HG02884 (cell line): ENCODE measurements around the gene SHD.

Experiments
- ATAC-seq: cut with Tn5 transposase; IDR thresholded peaks from one replicate; pipeline ENCODE4 v1.9.1; 2021; ENCODE audit warnings: mild to moderate bottlenecking, moderate library complexity; ENCODE audit not compliant: unreplicated experiment

Gene SHD

GRCh38 chr19:4295972-4296771 lies 17.1 kb downstream of the SHD start:
- no peak for ATAC-seq

DNA sequence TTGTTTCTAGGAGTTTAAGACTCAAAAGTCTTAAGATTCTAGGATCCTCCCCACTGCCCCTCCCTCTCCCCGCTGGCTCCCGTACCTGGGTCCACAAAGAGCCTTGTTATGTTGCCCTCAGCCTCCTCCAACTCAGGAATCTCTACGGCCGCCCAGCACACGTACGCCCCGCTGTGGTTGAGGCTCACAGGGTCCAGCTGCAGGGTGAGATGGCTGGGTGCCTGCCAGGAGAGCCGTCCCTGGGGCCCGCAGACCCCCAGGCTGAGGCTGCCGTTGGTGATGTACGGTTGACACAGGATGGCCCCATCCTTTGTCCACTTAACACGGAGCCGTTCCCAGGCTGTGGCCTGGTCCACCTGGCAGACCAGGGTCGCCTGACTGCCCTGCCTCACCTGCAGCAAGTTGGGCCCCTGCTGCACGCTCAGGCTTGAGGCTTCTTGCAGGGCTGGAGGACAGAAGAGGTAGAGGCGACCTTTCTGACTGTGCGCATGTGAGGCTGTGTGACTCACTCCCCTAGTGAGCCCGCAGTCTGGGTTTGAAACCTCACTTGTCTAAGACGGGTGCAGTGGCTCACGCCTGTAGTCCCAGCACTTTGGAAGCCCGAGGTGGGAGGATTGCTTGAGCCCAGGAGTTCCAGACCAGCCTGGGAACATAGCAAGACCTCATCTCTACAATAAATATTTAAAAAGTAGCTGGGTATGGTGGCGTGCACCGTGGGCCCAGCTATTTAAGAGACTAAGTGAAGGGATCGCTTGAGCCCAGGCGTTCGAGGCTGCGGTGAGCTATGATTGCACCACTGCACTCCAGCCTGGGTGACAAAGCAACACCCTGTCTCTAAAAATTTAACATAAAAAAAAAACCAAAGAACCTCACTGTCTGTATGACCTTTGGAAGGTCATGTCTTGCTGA lies 19.1 kb downstream of the SHD start:
- no peak for ATAC-seq

DNA sequence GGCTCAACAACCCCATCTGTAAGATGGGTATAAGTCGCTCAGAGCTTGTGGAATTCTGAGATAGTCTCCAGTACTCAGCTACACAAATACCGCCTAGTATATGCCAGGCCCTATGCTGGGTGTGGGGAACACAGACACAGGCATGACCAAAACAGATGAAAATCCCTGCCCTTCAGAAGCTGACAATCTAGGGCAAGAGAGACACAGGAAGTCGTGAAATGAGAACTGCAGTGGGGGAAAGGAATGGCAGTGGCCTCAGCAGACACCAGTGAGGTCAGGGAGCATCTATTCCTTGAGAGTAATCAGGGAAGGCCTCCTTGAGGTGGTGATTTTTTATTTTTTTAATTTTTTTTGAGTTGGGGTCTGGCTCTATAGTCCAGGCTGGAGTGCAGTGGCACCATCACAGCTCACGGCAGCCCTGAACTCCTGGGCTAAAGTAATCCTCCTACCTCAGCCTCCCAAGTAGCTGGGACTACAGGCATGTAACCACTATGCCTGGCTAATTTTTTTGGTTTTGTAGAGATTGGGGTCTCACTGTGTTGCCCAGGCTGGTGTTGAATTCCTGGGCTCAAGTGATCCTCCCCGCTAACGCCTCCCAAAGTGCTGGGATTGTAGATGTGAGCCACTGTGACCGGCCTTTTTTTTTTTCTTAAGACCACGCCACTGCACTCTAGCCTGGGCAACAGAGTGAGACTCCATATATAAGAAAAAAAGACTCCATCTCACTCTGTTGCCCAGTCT lies 19.9 kb downstream of the SHD start:
- ATAC-seq, result no peak

DNA sequence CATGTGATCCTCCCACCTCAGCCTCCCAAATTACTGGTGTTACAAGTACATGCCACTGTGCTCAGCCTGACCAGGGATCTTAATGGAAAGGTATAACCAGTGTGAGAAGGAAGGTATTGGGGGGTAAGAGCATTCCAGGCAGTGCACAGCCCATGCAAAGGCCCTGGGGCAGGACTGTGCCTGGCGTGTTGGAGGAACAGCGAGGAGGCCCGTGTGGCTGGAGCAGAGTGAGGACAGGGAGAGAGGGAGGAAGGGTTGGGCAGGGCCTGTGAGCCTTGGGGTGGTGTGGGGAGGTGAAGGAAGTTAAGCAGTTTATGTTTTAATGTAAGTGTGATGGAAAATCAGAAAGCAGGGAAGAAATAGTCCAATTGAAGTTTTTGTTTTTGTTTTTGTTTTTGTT lies 21.5 kb downstream of the SHD start:
- no peak for ATAC-seq

GRCh38 chr19:4301590-4302242 lies 22.6 kb downstream of the SHD start:
- no peak for ATAC-seq

DNA sequence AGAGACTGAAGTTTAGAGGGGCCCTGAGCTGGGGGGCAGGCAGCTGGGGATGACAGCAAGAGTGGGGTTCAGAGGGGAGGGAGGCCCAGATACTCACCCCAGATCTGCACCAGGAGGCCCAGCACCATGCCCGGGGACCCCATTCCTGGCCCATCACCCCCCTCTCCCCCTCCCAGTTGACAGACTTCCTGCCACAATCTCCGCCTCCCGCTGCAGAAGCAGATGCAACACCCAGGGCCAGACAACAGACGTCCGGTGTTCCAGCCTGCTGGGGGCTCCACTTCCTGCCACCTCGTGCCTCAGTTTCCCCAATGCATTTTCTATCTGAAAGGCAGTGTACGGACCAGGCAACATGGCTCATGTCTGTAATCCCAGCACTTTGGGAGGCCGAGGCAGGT lies 23.2 kb downstream of the SHD start, which contains the start of gene TMIGD2:
TMIGD2 (minus strand) TSS at position 147 of the 398 bp plus-strand sequence; CDS start at position 143, 4 bp downstream.
- ATAC-seq, result no peak

DNA sequence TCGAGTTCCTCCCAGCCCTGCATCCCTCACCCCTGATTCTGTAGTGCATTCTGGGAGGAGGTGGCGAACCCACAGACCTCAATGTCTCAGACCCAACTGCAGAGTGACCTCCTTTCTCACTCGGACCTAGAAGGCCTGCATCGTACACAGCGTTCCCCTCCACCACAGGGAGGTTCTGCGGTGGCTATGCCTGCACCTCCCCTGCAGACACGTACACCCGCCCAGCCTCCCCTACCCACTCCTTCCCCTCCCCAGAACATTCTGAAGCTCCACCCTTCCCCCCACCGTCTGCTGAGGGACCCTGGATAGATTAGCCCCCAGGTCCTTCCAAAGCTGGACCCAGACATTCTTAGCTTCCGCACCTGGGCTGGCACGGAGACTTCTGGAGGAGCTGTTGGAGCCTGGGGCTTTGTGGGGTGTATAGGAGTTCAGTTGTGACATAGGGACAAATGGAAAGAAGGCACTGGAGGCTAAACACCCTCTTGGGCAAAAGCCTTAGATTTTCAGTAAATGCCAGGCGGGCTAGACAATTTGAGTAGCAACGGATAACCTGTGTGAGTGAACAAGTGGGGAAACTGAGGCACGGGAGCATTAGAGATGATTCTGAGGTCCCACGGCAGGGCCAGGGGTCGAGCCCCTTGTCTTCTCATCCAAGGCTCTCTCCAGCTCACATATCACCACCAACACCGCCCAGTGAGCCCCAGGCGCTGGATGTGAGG lies 24.9 kb downstream of the SHD start:
- no peak for ATAC-seq

DNA sequence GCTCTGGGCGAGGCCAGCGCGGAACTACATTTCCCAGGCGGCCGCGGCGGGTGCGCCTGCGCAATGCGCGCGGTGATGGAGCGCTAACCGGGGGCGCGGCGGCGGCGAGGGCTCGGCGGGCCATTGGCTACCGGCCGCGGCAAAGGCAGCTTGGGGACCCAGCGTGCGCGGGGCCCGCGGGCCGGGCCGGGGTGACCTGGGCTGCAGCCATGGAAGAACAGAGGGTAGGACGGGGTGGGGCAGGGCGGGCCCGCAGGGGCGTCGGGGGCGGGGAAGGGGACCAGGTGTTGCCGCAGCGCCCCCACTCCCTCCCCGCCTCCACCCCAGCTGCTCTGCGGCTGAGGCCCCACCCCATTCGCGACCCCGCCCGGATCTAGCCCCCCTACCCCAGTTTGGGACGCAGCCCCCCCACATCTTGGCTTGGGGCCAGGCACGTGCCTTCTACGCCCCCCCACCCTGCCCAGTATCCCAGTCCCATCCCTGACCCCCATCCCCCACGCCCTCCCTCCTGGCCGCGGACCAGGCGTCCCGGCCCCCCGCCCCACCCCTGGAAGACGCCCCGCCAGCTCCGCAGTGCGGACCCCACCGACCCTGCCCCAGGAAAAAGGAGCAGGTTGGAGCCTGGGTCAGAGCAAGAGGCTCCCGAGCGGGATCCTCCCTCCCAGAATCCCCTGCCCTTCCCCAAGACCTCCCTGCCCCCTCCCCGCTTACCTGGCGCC lies 25.6 kb downstream of the SHD start, which contains the start of gene FSD1:
FSD1 (plus strand) TSS at position 61 of the 719 bp plus-strand sequence; CDS start at position 210, 149 bp downstream.
- ATAC-seq, result no peak

DNA sequence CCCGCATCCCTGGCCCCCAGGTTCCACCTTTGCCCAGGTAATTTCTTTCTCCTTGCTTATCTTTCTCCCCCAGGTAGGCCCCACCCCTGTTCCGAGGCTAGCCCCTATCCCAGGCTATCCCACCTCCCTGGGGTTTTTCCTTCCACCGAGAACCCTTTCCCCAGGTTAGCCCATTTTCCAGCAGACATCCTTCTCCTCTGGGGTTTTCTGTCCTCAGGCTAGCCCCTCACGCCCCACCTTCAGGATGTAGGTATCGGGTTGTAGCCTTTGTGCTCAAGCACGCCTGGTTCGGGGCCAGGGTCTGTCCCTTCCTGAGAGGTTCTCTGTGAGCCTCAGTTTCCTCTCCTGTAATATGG lies 26.2 kb downstream of the SHD start:
- no peak for ATAC-seq

GRCh38 chr19:4305659-4306058 lies 26.6 kb downstream of the SHD start:
- ATAC-seq, result no peak

DNA sequence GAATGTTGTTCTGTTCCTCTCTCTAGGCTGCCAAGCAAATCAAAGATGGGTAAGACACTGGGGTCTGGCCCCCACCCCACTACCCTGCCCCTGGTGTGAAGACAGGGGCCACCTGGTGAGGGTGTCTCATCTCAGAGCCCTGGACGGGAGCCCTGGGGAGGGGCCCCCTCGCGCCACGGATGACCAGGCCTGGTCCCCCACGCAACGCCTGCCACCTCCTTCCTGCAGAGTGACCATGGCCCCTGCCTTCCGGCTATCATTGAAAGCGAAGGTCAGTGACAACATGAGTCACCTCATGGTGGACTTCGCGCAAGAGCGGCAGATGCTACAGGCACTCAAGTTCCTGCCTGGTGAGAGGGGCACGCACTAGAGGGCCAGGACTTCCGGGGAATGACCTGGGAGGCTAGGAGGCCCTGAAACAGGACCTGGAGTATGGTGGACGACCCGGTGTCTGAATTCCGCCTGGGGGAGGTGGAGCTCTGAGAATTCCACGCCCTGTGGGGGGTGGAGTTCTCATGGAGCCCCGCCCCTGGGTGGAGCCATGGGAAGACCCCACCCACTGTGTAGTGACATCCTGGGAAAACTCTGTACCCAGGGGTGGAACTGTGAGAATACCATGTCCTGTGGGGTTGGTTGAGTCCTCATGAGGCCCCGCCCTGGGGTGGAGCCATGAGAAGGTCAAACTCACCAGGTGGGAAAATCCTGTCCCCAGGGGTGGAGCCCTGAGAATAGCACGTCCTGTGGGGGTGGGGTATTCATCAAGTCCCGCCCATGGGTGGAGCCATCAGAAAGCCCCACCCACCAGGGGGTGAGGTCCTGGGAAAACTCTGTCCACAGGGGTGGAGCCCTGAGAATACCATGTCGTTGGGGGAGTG lies 31.4 kb downstream of the SHD start:
- ATAC-seq, result no peak

DNA sequence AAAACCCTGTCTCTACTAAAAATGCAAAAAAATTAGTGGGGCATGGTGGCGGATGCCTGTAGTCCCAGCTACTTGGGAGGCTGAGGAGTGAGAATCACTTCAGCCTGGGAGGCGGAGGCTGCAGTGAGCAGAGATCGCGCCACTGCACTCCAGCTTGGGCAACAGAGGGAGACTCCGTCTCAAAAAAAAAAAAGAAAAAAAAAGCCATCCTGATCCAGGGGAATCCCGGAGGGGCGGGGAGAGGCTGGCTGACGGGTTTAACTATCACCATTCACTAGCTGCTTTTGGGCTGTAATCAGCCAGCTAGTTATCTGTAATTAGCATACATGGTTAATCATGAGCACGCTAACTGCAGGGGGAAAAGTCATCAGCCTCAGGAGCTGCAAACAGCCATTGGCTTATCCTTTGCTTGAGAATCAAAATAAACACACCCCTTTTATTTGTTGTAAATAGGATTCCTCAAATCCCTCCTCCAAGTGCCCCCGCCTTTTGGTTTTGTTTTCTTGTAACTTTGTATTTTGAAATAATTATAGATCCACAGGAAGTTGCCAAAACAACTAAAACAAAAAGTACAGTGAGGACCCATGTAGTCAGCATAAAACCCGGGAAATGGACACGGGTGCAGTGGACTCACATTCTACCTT lies 34.9 kb downstream of the SHD start:
- no peak for ATAC-seq

DNA sequence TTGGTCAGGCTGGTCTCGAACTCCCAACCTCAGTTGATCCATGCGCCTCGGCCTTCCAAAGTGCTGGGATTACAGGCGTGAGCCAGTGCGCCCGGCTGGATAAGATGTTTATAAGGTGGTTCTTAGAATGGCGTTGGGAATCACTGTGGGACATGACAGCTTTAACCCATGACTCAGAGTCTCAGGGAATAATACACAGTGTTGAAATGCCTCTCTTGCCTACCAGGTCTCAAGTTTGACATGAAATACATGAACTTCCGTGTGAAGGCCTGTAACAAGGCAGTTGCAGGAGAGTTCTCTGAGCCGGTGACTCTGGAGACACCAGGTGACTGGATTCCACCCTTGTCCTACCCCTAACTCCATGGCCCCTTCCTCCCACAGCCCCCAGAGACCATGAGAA lies 37.9 kb downstream of the SHD start:
- no peak for ATAC-seq

DNA sequence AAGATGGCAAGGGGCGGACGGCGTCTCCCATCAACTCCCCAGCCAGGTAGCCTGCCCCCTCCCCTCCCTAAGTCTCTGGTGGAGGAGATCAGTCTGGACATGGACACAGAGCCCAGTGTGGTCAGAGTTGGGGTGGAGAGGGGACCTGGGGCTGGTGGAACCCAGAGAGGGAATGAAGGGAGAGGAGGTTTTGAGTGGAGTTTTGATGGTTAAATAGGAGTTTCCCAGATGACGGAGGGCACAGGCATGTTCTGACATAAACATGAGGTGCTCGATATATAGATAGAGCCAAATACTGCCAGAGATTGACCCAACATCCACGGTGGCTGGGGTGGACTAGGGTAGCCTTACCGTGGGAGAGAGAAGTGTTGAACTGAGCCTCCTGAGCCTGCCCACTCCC lies 39.4 kb downstream of the SHD start:
- ATAC-seq, result no peak

DNA sequence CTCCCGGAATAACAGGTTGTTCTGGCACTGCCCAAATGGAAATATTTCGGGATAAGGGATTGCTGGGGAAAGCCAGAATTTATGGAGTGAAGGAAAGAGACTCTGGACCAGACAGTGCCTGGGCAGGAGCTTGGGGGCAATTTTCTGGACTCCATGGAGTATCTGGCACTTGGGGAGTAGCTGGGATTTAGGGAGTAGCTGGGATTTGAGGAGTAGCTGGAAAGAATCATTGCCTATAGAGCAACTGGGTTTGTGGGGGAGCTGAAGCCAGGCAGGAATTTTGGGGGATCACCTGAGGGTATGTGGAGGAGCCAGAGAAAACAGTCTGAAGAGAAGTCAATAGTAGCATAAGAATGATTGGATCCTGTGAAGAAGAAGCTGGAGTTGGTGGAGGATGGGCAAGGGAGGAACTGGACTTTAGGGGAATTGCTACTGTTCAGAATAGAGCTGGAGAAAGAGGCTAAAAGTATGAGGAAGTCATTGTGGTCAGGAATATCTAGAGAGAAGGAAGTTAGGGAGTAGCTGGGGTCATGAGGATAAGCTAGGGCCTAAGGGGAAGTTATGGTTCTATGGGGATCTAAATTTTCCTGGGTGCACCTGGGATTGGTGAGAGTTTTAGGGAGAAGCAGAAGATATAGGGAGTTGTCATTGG lies 40.1 kb downstream of the SHD start:
- no peak for ATAC-seq

DNA sequence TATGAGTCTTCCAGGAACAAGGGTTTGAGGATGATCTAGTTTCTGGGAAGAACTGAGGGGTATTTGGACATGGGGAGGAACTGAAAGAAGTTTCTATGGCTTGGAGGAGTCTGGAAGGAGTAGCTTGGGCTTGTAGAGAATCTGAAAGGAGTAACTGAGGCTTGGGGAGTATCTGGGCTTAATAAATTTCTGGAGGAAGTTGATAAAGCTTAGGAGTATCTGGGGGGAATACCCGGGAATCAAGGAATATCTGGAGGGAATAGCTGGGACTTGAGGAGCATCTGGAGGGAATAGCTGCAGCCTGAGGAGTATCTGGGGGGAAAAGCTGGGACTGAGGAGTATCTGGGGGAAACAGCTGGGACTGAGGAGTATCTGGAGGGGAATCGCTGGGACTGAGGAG lies 41.4 kb downstream of the SHD start:
- no peak for ATAC-seq

DNA sequence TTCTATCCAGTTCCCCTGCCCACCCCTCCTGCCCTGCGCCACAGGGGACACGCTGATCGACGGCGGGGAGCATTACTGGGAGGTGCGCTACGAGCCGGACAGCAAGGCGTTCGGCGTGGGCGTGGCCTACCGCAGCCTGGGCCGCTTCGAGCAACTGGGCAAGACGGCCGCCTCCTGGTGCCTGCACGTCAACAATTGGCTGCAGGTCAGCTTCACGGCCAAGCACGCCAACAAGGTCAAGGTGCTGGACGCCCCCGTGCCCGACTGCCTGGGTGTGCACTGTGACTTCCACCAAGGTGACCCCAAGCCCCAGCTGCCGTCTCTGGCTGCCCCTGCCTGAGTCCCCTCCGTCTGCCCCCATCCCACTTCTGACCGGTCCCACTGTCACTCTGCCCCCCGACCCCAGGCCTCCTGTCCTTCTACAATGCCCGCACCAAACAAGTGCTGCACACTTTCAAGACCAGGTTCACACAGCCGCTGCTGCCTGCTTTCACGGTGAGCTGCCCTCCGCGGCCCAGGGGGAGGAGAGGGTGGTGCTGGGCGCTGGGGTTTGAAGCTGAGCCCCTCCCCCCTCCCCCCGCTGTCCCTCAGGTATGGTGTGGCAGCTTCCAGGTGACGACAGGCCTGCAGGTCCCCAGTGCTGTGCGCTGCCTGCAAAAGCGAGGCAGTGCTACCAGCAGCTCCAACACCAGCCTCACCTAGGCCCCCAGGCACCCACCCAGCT lies 44.0 kb downstream of the SHD start:
- no peak for ATAC-seq
